HUDEP-2 (cell line): ENCODE measurements around the gene MTFMT.
"Not testable (repeated sequence)": the region's sequence is repeated elsewhere in the genome, so short reads cannot be mapped to it uniquely, and the experiment has no call there.

Experiments used
- DNase-seq, 76 experiments: peaks; one replicate each; lab custom pipeline; 2025; ENCODE audit not compliant: unreplicated experiment in 76 of 76; lab: John Stamatoyannopoulos, UW

The MTFMT gene

DNA sequence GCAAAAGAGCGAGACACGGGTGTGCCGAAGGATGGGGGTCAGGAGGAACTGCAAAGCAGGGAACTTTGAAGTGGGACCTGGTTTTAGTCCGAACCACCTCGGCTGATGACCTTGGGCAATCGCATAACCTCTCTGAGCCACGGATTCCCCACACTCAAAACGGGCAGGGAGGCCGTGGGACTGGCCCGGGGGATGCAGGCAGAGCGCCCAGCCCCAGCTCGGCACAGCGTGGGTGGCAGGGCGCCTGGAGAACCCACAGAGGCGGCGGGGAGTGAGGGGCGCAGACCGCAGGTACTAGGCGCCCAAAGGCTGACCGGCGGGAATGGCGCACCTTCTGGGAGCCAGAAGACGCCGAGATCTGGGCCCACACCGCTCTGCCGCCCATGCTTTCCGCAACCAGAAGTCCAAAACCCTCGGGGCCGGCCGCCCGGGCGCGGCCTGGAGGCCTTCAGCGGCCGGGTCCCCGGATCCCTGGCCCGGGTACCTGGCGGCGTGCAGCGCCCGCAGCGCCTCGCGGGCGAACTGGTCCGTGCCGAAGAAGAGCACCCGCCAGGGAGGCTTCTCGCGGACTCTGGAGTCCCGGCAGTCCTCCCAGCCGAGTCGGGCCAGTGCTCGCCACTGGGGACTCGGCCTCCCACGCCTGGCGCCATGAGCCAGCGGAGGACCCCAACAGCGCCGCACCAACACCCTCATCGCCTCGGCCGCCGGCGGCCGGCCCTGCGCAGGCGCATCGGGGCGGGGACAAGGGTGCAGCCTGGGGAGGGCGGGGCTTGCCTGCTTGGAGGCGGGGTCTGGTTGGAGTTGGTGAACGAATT is at the start of gene MTFMT:
MTFMT (minus strand) TSS at position 719 of the 815 bp plus-strand sequence; CDS start at position 693, 26 bp downstream.
- peak in 73 of 76 experiments; percentile 13 to 91 (median 77) for DNase-seq

- DNase-seq, result peak in 21 of 76 experiments; percentile 3 to 36 (median 13)
These were observed 48.5 kb upstream of the MTFMT start for GRCh38 chr15:65077981-65078352.

DNA sequence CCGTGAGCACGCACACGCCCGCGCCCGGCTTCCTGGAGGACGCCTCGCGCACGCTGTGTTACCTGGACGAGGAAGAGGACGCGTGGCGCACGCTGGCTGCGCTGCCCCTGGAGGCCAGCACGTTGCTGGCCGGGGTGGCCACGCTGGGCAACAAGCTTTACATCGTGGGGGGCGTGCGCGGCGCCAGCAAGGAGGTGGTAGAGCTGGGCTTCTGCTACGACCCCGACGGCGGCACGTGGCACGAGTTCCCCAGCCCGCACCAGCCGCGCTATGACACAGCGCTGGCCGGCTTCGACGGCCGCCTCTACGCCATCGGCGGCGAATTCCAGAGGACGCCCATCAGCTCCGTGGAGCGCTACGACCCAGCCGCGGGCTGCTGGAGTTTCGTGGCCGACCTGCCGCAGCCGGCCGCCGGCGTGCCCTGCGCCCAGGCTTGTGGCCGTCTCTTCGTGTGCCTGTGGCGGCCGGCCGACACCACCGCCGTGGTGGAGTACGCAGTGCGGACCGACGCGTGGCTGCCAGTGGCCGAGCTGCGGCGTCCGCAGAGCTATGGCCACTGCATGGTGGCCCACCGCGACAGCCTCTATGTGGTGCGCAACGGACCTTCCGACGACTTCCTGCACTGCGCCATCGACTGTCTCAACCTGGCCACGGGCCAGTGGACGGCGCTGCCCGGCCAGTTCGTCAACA is 48.0 kb upstream of the MTFMT start:
- no peak for DNase-seq

- no peak for DNase-seq
These were observed 47.2 kb upstream of the MTFMT start, which contains the start of gene KBTBD13 for GRCh38 chr15:65076486-65077290. Gene KBTBD13 (plus strand): TSS chr15:65076746. CDS start chr15:65076816, 70 bp downstream.

DNA sequence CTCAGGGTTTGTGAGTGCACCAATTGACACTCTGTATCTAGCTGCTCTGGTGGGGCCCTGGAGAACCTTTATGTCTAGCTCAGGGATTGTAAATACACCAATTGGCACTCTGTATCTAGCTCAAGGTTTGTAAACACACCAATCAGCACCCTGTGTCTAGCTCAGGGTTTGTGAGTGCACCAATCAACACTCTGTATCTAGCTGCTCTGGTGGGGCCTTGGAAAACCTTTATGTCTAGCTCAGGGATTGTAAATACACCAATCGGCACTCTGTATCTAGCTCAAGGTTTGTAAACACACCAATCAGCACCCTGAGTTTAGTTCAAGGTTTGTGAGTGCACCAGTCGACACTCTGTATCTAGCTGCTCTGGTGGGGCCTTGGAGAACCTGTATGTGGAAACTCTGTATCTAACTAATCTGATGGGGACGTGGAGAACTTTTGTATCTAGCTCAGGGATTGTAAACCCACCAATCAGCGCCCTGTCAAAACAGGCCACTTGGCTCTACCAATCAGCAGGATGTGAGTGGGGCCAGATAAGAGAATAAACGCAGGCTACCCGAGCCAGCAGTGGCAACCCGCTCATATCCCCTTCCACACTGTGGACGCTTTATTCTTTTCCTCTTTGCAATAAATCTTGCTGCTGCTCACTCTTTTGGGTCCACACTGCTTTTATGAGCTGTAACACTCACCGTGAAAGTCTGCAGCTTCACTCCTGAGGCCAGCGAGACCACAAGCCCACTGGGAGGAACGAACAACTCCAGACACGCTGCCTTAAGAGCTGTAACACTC is 46.4 kb upstream of the MTFMT start:
- not testable (repeated sequence) for DNase-seq

DNA sequence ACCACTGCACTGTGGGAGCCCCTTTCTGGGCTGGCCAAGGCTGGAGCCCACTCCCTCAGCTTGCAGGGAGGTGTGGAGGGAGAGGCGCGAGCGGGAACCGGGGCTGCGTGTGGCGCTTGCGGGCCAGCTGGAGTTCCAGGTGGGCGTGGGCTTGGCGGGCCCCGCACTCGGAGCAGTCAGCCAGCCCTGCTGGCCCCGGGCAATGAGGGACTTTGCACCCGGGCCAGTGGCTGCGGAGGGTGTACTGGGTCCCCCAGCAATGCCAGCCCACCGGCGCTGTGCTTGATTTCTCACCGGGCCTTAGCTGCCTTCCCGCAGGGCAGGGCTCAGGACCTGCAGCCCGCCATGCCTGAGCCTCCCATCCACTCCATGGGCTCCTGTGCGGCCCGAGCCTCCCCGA is 45.5 kb upstream of the MTFMT start:
- DNase-seq, result not testable (repeated sequence)

- no peak for DNase-seq
These were observed 43.2 kb upstream of the MTFMT start for GRCh38 chr15:65072617-65073016.

- DNase-seq, result no peak
These were observed 42.6 kb upstream of the MTFMT start for GRCh38 chr15:65072027-65072426.

DNA sequence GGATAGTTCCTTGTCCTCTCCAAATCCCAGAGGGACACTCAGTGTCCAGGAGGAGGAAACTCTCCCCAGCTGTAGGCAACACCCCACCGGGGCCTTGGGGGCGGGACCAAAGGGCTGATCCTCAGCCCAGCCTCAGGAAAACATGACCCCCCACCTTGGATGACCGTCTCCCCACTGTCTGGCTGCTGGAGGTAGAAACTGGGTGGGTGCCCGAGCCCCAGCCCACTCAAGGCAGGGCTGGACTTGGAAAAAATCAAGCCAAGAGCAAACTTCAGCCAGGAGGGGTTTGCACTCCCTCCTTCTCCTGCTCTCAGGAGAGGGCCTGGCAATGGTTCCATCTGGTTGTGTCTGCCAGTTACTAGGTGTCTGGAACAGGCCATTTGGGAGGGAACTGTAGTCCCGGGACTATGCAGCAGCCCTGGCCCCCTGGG is 42.0 kb upstream of the MTFMT start:
- no peak for DNase-seq

- DNase-seq, result no peak
These were observed 40.5 kb upstream of the MTFMT start for GRCh38 chr15:65069779-65070546.

GRCh38 chr15:65069179-65069578 is 39.7 kb upstream of the MTFMT start:
- DNase-seq, result no peak

- no peak for DNase-seq
These were observed 39.0 kb upstream of the MTFMT start for GRCh38 chr15:65068403-65068788.

DNA sequence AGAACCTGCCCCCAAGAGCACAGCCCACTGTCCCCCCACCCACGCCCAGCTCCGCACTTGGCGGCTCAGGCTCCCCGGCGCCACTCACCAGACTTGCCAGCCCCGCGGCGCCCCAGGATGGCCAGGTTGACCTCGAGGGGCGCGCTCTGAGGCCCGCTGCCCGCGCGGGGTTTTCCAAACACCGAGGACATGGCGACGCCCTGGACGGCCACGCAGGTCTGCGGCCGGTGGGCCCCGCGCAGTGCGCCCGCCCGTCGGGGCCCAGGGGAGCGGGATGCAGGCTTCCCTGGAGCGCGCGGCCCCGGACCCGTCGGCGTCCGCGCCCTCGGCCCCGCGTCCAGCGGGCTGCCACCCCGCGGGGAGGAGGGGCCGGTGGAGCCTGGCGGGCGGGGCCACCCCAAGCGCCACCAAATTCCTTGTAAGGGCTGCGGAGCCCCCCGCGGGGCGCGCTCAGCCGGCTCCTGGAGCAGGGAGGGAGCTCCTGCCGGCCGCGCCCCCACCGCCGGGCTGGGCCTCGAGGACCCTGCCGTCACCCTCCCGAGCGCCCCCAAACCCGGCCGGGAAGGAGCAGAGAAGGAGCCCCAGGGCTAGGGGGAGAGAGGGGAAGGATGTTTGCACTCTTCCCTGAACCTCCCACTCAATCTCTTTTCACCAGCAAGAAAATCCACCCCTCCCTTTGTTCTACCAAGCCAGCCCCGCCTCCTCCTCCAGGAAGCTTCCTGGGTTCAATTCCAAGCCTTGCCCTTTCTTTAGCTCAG is 38.4 kb upstream of the MTFMT start, which contains the start of gene RASL12:
RASL12 (minus strand) TSS at position 347 of the 758 bp plus-strand sequence; CDS start at position 191, 156 bp downstream.
- DNase-seq, result no peak

GRCh38 chr15:65067317-65067644 is 37.8 kb upstream of the MTFMT start:
- no peak for DNase-seq

DNA sequence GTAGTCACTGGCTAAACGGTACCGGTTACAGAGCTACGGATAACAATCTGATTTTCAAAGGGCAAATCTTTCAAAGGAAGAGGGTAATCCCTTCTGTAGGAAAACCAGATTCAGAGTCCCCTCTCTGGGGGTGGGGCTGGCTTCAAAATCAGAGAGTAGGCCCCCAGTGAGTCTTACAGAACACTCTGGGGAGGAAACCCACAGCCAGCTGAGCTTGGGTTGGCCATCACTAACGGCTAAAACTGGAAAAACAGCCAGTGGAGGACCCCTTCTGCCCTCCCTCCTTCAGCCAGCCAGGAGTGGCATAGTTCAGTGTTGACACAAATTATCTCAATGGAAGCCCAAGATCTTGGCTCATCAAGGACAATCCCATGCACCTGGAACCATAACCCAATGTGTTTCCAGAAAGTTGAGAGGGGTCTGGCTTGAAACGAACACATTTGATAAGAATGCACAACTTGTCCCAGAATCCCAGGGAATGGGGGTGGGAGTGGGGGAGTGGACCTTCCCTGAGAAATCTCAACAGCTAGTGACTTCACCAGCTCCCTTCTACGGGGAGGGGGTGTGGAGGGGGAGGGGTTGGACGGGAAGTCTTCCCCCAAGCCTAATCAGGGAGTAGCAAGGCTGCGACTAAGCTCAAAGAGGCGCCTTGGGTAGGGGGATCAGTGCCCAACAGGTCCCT is 37.3 kb upstream of the MTFMT start:
- no peak for DNase-seq

DNA sequence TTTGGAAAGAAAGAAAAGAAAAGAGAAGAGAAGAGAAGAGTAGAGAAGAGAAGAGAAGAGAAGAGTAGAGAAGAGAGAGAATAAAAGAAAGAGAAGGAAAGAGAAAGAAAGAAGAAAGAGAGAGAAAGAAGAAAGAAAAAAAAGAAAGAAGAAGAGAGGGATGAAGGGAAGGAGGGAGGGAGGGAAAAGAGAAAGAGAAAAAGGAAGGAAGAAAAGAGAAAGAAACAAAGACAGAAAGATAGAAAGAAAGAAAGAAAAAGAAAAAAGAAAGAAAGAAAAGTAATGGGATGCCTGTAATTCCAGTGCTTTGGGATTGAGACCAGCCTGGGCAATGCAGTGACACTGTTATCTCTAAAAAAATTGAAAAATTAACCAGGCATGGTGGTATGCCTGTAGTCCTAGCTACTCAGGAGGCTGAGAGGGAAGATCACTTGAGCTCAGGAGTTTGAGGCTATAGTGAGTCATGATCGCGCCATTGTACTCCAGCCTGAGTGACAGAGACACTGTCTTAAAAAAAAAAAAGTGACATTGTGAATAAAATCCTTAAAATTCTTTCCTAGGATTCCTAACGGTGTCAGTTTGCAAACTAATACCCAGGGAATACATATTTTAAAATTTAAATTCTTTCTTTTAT is 36.7 kb upstream of the MTFMT start:
- no peak for DNase-seq

DNA sequence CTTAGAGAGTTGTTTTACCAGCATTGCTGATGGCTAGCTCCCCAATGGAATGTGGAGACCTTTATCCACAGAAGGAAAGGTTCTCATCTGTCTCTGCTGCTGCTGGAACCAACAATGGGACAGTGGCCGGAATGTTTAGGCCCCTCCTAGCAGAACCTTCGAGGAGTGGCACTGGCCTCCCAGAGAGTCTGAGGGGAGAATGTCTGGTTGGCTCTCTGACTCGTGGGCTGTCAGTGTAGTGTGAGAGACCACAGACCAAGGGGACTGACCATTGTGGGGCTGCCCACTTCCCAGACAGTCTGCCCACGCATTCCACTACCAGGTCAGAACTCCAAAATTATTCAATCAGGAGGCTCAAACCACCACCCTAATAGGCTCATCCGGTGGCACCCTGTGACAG is 33.3 kb upstream of the MTFMT start:
- no peak for DNase-seq

GRCh38 chr15:65062061-65062460 is 32.6 kb upstream of the MTFMT start:
- no peak for DNase-seq
